GM18507 (cell line): ENCODE measurements around the gene TNFRSF6B.
"Not testable (repeated sequence)": the region's sequence is repeated elsewhere in the genome, so short reads cannot be mapped to it uniquely, and the experiment has no call there.

Source experiments
- DNase-seq: peaks from one replicate; pipeline ENCODE4 v3.0.0; 2011; ENCODE audit warnings: low read depth; ENCODE audit not compliant: insufficient read length; ENCODE audit errors: extremely low spot score
- FAIRE-seq: peaks from 2 replicates; lab custom pipeline; 2011; peaks lifted over from hg19 to GRCh38; lab: Jason Lieb, UNC

TNFRSF6B gene

GRCh38 chr20:63704749-63705117 is 8.3 kb downstream of the TNFRSF6B start:
- no peak for DNase-seq
- FAIRE-seq, result no peak

GRCh38 chr20:63705232-63706026 is 9.0 kb downstream of the TNFRSF6B start:
- FAIRE-seq, result no peak
- no peak for DNase-seq

GRCh38 chr20:63706027-63706695 is 9.7 kb downstream of the TNFRSF6B start:
- DNase-seq (no peak), FAIRE-seq (no peak)

- DNase-seq (no peak), FAIRE-seq (peak; percentile 72)
Measured at GRCh38 chr20:63706852-63707557, 10.6 kb downstream of the TNFRSF6B start.

GRCh38 chr20:63707558-63708300 is 11.3 kb downstream of the TNFRSF6B start, which contains the start of the genes ARFRP1 and ZGPAT:
Gene ARFRP1 (minus strand): TSS chr20:63707976. CDS start chr20:63707091, 885 bp downstream.
Gene ZGPAT (plus strand): TSS chr20:63708039. CDS start chr20:63708581, 542 bp downstream.
- peak; percentile 81 for DNase-seq
- peak; percentile 74 for FAIRE-seq

- no peak for DNase-seq
- no peak for FAIRE-seq
Measured at GRCh38 chr20:63708301-63709148, 12.1 kb downstream of the TNFRSF6B start.

GRCh38 chr20:63709149-63709527 is 12.7 kb downstream of the TNFRSF6B start:
- FAIRE-seq (no peak), DNase-seq (no peak)

GRCh38 chr20:63711085-63711645 is 14.7 kb downstream of the TNFRSF6B start:
- FAIRE-seq (no peak), DNase-seq (no peak)

GRCh38 chr20:63712191-63712590 is 15.7 kb downstream of the TNFRSF6B start:
- no peak for FAIRE-seq
- DNase-seq, result no peak

GRCh38 chr20:63714858-63715257 is 18.4 kb downstream of the TNFRSF6B start:
- no peak for FAIRE-seq

GRCh38 chr20:63718996-63719395 is 22.5 kb downstream of the TNFRSF6B start:
- FAIRE-seq (no peak), DNase-seq (no peak)

More at GRCh38 chr20:63714858-63715257, 18.4 kb downstream of the TNFRSF6B start:
- no peak for DNase-seq

GRCh38 chr20:63722967-63723622 is 26.6 kb downstream of the TNFRSF6B start:
- FAIRE-seq, DNase-seq: not testable (repeated sequence)

- not testable (repeated sequence) for FAIRE-seq, DNase-seq
Measured at GRCh38 chr20:63730189-63730733, 33.8 kb downstream of the TNFRSF6B start.

- peak; percentile 52 for FAIRE-seq
- DNase-seq, result no peak
Measured at GRCh38 chr20:63731410-63731809, 35.0 kb downstream of the TNFRSF6B start.

GRCh38 chr20:63732118-63733095 is 36.0 kb downstream of the TNFRSF6B start:
- DNase-seq (no peak), FAIRE-seq (no peak)

- FAIRE-seq (no peak), DNase-seq (no peak)
Measured at GRCh38 chr20:63733117-63733516, 36.7 kb downstream of the TNFRSF6B start.
